ENCODE measurements around the gene ALG9. TPM values are rescaled to one million over a fixed set of nuclear protein-coding genes. Genes with fewer than 3 reads are reported as not detected.
A peak's percentile ranks its signal among the peaks of the same experiment; 100 is the strongest.

Gene ALG9
- total and polyA plus RNA-seq, 2 of the 4 experiments (the other 2 are of a cell fraction), result 20.7 to 35.7 TPM

DNA sequence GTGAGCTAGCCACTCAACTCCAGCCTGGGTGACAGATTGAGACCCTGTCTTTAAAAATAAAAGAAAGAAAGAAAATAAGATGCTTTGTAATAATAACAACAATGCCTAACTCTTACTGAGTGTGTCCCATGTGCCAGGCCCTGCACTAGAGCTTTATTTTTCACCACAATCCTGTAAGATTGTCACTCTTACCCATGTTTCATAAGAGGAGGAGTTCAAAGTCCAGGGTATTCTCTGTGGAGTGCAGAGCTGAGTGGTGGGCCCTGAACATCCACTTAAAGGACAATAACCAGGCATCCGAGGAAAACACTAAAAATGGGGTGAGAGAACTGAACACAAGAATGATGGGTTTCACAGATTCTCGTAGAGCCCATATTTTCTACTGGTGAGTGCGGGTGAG, 46.4 kb upstream of the ALG9 start:
- ATAC-seq (ENCODE audit: low read depth) (no peak), DNase-seq (no peak)
- TF ChIP-seq NFE2L2 (IDR thresholded peaks at IDR 0.05; ENCODE audit: low read depth, low read length) (no peak), RFX5 (IDR thresholded peaks at IDR 0.05; ENCODE audit: low read depth, low read length) (no peak)
- TF ChIP-seq, protein P1, sequence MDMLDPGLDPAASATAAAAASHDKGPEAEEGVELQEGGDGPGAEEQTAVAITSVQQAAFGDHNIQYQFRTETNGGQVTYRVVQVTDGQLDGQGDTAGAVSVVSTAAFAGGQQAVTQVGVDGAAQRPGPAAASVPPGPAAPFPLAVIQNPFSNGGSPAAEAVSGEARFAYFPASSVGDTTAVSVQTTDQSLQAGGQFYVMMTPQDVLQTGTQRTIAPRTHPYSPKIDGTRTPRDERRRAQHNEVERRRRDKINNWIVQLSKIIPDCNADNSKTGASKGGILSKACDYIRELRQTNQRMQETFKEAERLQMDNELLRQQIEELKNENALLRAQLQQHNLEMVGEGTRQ (IDR thresholded peaks at IDR 0.05; ENCODE audit: low read depth, low read length), result no peak
- no peak overlapping the region for H2BK5ac ChIP-seq (ENCODE audit: low read depth, low read length, poor library complexity, severe bottlenecking)
- H2BK20ac ChIP-seq (ENCODE audit: low read depth, low read length), result no peak overlapping the region
- H3K9me3 ChIP-seq (ENCODE audit: control insufficient read depth, insufficient read depth, low read length), result no peaks in the 10 kb centered on the region
- H3K23ac ChIP-seq (ENCODE audit: low read depth, low read length), result no peak overlapping the region
- H3K18ac ChIP-seq (ENCODE audit: low read depth, low read length), result no peak overlapping the region
- no peak overlapping the region for H4K5ac ChIP-seq (ENCODE audit: low read depth, low read length)
- H3K79me1 ChIP-seq (ENCODE audit: low read depth in 1 of 2, low read length in 2 of 2), result peaks cover 0 to 6% of the 10 kb centered on the region in 2 experiments; a peak in 2 of 4 replicates
- no peak overlapping the region for H3K4ac ChIP-seq (ENCODE audit: low read depth, low read length)
- no peak overlapping the region for H3K56ac ChIP-seq (ENCODE audit: extremely low read depth, insufficient read depth, low read length)
- H3K14ac ChIP-seq (replicated peaks; ENCODE audit: low read depth, low read length), result no peak overlapping the region
- peaks cover 14% of the 10 kb centered on the region for H3K9me1 ChIP-seq (ENCODE audit: insufficient read depth, low read length)
- H3K27ac ChIP-seq (ENCODE audit: insufficient read depth, low read length), result no peak overlapping the region
- dilution Hi-C loops (cut with HindIII; ENCODE audit: low sequenced_read_pairs, unreplicated experiment) (no loop called here), in situ Hi-C loops (cut with MboI; ENCODE audit: low sequenced_read_pairs) (no loop called here), intact Hi-C loops (cut with micrococcal nuclease) (no loop called here)
- CTCF ChIA-PET, result interaction anchor here (0.7 to 1.1 kb wide), 2 partner anchors 14 to 65 kb away, joined by 3 to 4 read pairs; no protein-coding TSS in a partner anchor
- POLR2A ChIA-PET (ENCODE audit: unreplicated experiment), result interaction anchor here (0.6 kb wide), 1 partner anchor 176 kb away, joined by 7 read pairs; no protein-coding TSS in a partner anchor
- H2BK15ac ChIP-seq (ENCODE audit: low read depth, low read length), result no peak overlapping the region
- no peak overlapping the region for H4K8ac ChIP-seq (ENCODE audit: low read depth in 2 of 2, low read length in 2 of 2)
- no peak overlapping the region for H2AFZ ChIP-seq (replicated peaks; ENCODE audit: low read length, poor library complexity)
- no peak overlapping the region for H4K91ac ChIP-seq (ENCODE audit: insufficient read depth, low read depth, low read length)
- H3K27me3 ChIP-seq (ENCODE audit: control insufficient read depth, insufficient read depth, low read length), result no peaks in the 10 kb centered on the region
- WGBS, 2 experiments (ENCODE audit: extremely low coverage in 2 of 2, insufficient read length in 1 of 2), result 100% methylated on average over 3 of the region's 3 CpGs; no CpG with 5 or more reads in 1 of the 2 experiments
- H2AK9ac ChIP-seq (replicated peaks; ENCODE audit: low read depth, low read length, poor library complexity), result no peak overlapping the region
- no peak overlapping the region for H3K4me3 ChIP-seq (ENCODE audit: insufficient read depth, low read depth, low read length)
- H2BK120ac ChIP-seq (ENCODE audit: low read depth, low read length), result no peak overlapping the region
- H4K20me1 ChIP-seq (ENCODE audit: insufficient read depth, low read length), result no peaks in the 10 kb centered on the region
- no TSS peak for BruUV-seq (replicated peaks)
- peaks cover 21% of the 10 kb centered on the region for H3K4me1 ChIP-seq (ENCODE audit: control insufficient read depth, insufficient read depth, low read length)
- no peak overlapping the region for H3K4me2 ChIP-seq (ENCODE audit: low read depth, low read length)
- no peaks in the 10 kb centered on the region for H3K36me3 ChIP-seq (ENCODE audit: control insufficient read depth, insufficient read depth, low read length)
- H3K9ac ChIP-seq (ENCODE audit: low read depth, low read length), result no peak overlapping the region
- H2AK5ac ChIP-seq (ENCODE audit: low read depth, low read length), result 0 out of 2 replicates have a peak overlapping the region, but pooled peaks have one; percentile 40
